NB4 (cell line): ENCODE results near the gene RPRD2.

ENCODE experiments used
- DNase-seq: peaks from one replicate; pipeline ENCODE4 v3.0.0; 2010; ENCODE audit warnings: low read depth
- H3K4me3 ChIP-seq: one replicate; pipeline ENCODE4 v1.5.1; 2011; ENCODE audit warnings: mild to moderate bottlenecking, low read depth, low read length, moderate library complexity
- MAX ChIP-seq: IDR thresholded peaks from 2 replicates; pipeline ENCODE4 v1.6.1; 2011; ENCODE audit warnings: low read depth, low read length
- MYC ChIP-seq: IDR thresholded peaks from 2 replicates; pipeline ENCODE4 v1.6.1; 2011; ENCODE audit warnings: low read depth, low read length
- POLR2A ChIP-seq: IDR thresholded peaks from 2 replicates; pipeline ENCODE4 v1.6.1; 2011; ENCODE audit warnings: mild to moderate bottlenecking; ENCODE audit not compliant: insufficient read length; ENCODE audit errors: extremely low read depth
- TF ChIP-seq, protein P1 (sequence below): IDR thresholded peaks from one replicate; pipeline ENCODE4 v1.5.1; 2012; ENCODE audit warnings: low read depth, low read length

RPRD2 gene

DNA sequence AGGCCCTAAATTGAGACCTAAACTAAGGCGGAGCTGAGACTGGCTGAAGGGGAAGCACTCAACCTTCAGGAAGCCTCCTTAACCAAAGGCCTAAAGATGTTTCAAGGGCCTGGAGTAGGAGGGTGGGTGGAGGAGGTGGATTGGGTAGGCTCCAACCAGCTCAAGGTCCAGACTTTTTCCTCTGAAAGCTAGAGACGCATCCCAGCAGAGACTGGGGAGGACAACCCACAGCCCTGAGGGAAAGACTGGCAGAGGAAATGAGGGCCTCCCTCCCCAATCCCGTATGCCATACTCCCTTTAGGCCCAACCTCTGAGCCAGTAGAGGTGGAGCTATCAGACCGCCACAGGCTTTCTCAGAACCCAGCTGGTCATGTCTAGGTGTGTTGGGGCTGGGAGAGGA, 145.0 kb downstream of the RPRD2 start:
- DNase-seq: no peak
- TF ChIP-seq, protein P1, sequence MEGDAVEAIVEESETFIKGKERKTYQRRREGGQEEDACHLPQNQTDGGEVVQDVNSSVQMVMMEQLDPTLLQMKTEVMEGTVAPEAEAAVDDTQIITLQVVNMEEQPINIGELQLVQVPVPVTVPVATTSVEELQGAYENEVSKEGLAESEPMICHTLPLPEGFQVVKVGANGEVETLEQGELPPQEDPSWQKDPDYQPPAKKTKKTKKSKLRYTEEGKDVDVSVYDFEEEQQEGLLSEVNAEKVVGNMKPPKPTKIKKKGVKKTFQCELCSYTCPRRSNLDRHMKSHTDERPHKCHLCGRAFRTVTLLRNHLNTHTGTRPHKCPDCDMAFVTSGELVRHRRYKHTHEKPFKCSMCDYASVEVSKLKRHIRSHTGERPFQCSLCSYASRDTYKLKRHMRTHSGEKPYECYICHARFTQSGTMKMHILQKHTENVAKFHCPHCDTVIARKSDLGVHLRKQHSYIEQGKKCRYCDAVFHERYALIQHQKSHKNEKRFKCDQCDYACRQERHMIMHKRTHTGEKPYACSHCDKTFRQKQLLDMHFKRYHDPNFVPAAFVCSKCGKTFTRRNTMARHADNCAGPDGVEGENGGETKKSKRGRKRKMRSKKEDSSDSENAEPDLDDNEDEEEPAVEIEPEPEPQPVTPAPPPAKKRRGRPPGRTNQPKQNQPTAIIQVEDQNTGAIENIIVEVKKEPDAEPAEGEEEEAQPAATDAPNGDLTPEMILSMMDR: no peak
- TF ChIP-seq POLR2A (no peak), MAX (no peak), MYC (no peak)
- H3K4me3 ChIP-seq: no peak overlapping the region

- H3K4me3 ChIP-seq: no peak overlapping the region
- TF ChIP-seq MYC (no peak), MAX (no peak), POLR2A (no peak)
- TF ChIP-seq, protein P1: no peak
- DNase-seq: no peak
Measured at GRCh38 chr1:150511551-150511950, 147.6 kb downstream of the RPRD2 start.

- no peak for DNase-seq
- no peak overlapping the region for H3K4me3 ChIP-seq
- TF ChIP-seq, protein P1: no peak
- no peak for TF ChIP-seq POLR2A
- TF ChIP-seq MYC: no peak
- TF ChIP-seq MAX: no peak
Measured at GRCh38 chr1:150511985-150512660, 148.2 kb downstream of the RPRD2 start.

- TF ChIP-seq MYC: no peak
- TF ChIP-seq, protein P1: no peak
- no peak for TF ChIP-seq MAX
- no peak for TF ChIP-seq POLR2A
- H3K4me3 ChIP-seq: no peak overlapping the region
- no peak for DNase-seq
Measured at GRCh38 chr1:150512846-150513245, 148.9 kb downstream of the RPRD2 start.

GRCh38 chr1:150513351-150513791, 149.4 kb downstream of the RPRD2 start:
- DNase-seq: no peak
- no peak for TF ChIP-seq MYC
- TF ChIP-seq, protein P1: no peak
- H3K4me3 ChIP-seq: no peak overlapping the region

- TF ChIP-seq, protein P1: no peak
- TF ChIP-seq MAX: no peak
- H3K4me3 ChIP-seq: no peak overlapping the region
- DNase-seq: no peak
Measured at GRCh38 chr1:150514260-150514659, 150.3 kb downstream of the RPRD2 start.
